Panc1 (cell line): ENCODE measurements around the gene ADAMTSL3. TPM values are rescaled to one million over a fixed set of nuclear protein-coding genes. Genes with fewer than 3 reads are reported as not detected.

Experiments
- ATAC-seq: fragments of 200-7000 bp; cut with Tn5 transposase; 2 replicates; pipeline ENCODE4 v1.9.1; 2020; ENCODE audit warnings: mild to moderate bottlenecking, moderate library complexity
- BruUV-seq: library from RNA; stranded (reverse); fragments of 400-500 nt; replicated peaks from 2 replicates; lab custom pipeline; 2021; lab: Mats Ljungman, UMichigan
- CTCF ChIA-PET: fragments of 300-600 bp; sonication (Branson Sonifier 250); formaldehyde crosslinking; loops from one replicate; lab custom pipeline; 2022; ENCODE audit warnings: antibody characterized with exemption; lab: Charles Lee
- POLR2A ChIA-PET: fragments of 300-600 bp; sonication (Branson Sonifier 250); formaldehyde crosslinking; loops from one replicate; lab custom pipeline; 2022; ENCODE audit warnings: antibody characterized with exemption; lab: Charles Lee
- DNase-seq: peaks from one replicate; pipeline ENCODE4 v3.0.0-alpha.2; 2010; ENCODE audit warnings: low read depth, low spot score
- H3K27ac ChIP-seq: 2 replicates; pipeline ENCODE4 v1.5.1; 2011; ENCODE audit warnings: mild to moderate bottlenecking, low read length, inconsistent platforms
- H3K27me3 ChIP-seq: fragments of 200-500 bp; sonication (Bioruptor generic); 2 replicates; pipeline ENCODE4 v1.6.0; 2014; ENCODE audit warnings: low read length, inconsistent platforms; ENCODE audit not compliant: control insufficient read depth, insufficient read depth
- H3K36me3 ChIP-seq: fragments of 200-500 bp; sonication (Bioruptor generic); 2 replicates; pipeline ENCODE4 v1.5.1; 2014; ENCODE audit warnings: inconsistent platforms, mild to moderate bottlenecking, low read length, moderate library complexity; ENCODE audit not compliant: control insufficient read depth, insufficient read depth
- H3K4me1 ChIP-seq: 2 replicates; pipeline ENCODE4 v1.5.1; 2011; ENCODE audit warnings: inconsistent platforms, mild to moderate bottlenecking, low read length, moderate library complexity; ENCODE audit not compliant: control insufficient read depth, insufficient read depth
- H3K4me3 ChIP-seq, 2 experiments: 2 replicates each; pipeline ENCODE4 v1.5.1; 2011 to 2012; ENCODE audit warnings: low read depth in 2 of 2, low read length in 2 of 2, mild to moderate bottlenecking in 2 of 2, inconsistent platforms in 1 of 2, moderate library complexity in 1 of 2
- H3K9me3 ChIP-seq: fragments of 200-500 bp; sonication (Bioruptor generic); 2 replicates; pipeline ENCODE4 v1.5.1; 2014; ENCODE audit warnings: low read depth, mild to moderate bottlenecking, inconsistent platforms, low read length, moderate library complexity; ENCODE audit not compliant: control insufficient read depth, insufficient read depth
- CTCF ChIP-seq: fragments of 450-650 bp; IDR thresholded peaks from 2 replicates; pipeline ENCODE4 v1.5.1; 2017; ENCODE audit warnings: mild to moderate bottlenecking
- POLR2AphosphoS5 ChIP-seq: IDR thresholded peaks from 2 replicates; pipeline ENCODE4 v1.6.1; 2012; ENCODE audit warnings: mild to moderate bottlenecking, low read depth, low read length, moderate library complexity
- REST ChIP-seq, 2 experiments: IDR thresholded peaks; 2 replicates each; pipeline ENCODE4 v1.6.1; 2011 to 2012; ENCODE audit warnings: low read depth in 2 of 2, control low read depth in 1 of 2, low read length in 1 of 2, mild to moderate bottlenecking in 1 of 2, moderate library complexity in 1 of 2; ENCODE audit not compliant: insufficient read depth in 1 of 2
- SIN3A ChIP-seq: IDR thresholded peaks from 2 replicates; pipeline ENCODE4 v1.6.1; 2012; ENCODE audit warnings: low read depth, mild to moderate bottlenecking, low read length, moderate library complexity, borderline replicate concordance; ENCODE audit not compliant: insufficient read depth
- TCF7L2 ChIP-seq: IDR thresholded peaks from 2 replicates; pipeline ENCODE4 v1.6.1; 2011; ENCODE audit warnings: mild to moderate bottlenecking, low read depth, low read length, inconsistent platforms
- in situ Hi-C: cut with HindIII; loops from 2 replicates; pipeline ENCODE4 v1.10.0; 2016; ENCODE audit warnings: low sequenced_read_pairs, low pct_unique_long_range_greater_than_20kb
- intact Hi-C: fragments of 100-400 bp; cut with micrococcal nuclease; formaldehyde crosslinking; loops from one replicate; pipeline ENCODE4 v1.10.0; 2022; ENCODE audit not compliant: unreplicated experiment
- total RNA-seq: library from RNA; stranded (reverse); gene quantifications from one replicate; pipeline ENCODE4 v1.2.1, GENCODE V29; 2021; ENCODE audit not compliant: unreplicated experiment

The ADAMTSL3 gene
- total RNA-seq, 1 experiment from 2014 or later = not detected

GRCh38 chr15:83918011-83918410, 264.1 kb downstream of the ADAMTSL3 start:
- no peak for DNase-seq
- H3K27ac ChIP-seq = no peak overlapping the region
- no peaks in the 10 kb centered on the region for H3K9me3 ChIP-seq
- TF ChIP-seq TCF7L2 (no peak), REST (IDR thresholded peaks at IDR 0.05; ENCODE audit: insufficient read depth in 1 of 2, low read depth in 2 of 2, low read length in 1 of 2) (no peak), CTCF (no peak), POLR2AphosphoS5 (no peak), SIN3A (no peak)
- no peaks in the 10 kb centered on the region for H3K4me1 ChIP-seq
- POLR2A ChIA-PET = no interaction called here
- no peaks in the 10 kb centered on the region for H3K27me3 ChIP-seq
- intact Hi-C loops (no loop called here), in situ Hi-C loops (no loop called here)
- no TSS peak for BruUV-seq
- no peak overlapping the region for H3K4me3 ChIP-seq
- no peak for ATAC-seq
- CTCF ChIA-PET = no interaction called here
- H3K36me3 ChIP-seq = no peaks in the 10 kb centered on the region

GRCh38 chr15:83919319-83919830, 265.5 kb downstream of the ADAMTSL3 start:
- intact Hi-C loops = no loop called here
- DNase-seq (no peak), ATAC-seq (no peak)
- no peak for TF ChIP-seq TCF7L2
- TF ChIP-seq REST (IDR thresholded peaks at IDR 0.05; ENCODE audit: insufficient read depth in 1 of 2, low read depth in 2 of 2, low read length in 1 of 2) = no peak
- no peak for TF ChIP-seq CTCF
- TF ChIP-seq POLR2AphosphoS5 = no peak
- no peak for TF ChIP-seq SIN3A
- ChIA-PET CTCF (no interaction called here), POLR2A (no interaction called here)
- Histone ChIP-seq H3K36me3 (no peaks in the 10 kb centered on the region), H3K4me3 (no peak overlapping the region), H3K27me3 (no peaks in the 10 kb centered on the region), H3K27ac (no peak overlapping the region), H3K9me3 (no peaks in the 10 kb centered on the region), H3K4me1 (no peaks in the 10 kb centered on the region)
- no TSS peak for BruUV-seq
- in situ Hi-C loops = no loop called here
